Measurements from ENCODE around the gene RNF222.
A peak's percentile ranks its signal among the peaks of the same experiment; 100 is the strongest.
"Not testable (repeated sequence)": the region's sequence is repeated elsewhere in the genome, so short reads cannot be mapped to it uniquely, and the experiment has no call there.

The RNF222 gene

DNA sequence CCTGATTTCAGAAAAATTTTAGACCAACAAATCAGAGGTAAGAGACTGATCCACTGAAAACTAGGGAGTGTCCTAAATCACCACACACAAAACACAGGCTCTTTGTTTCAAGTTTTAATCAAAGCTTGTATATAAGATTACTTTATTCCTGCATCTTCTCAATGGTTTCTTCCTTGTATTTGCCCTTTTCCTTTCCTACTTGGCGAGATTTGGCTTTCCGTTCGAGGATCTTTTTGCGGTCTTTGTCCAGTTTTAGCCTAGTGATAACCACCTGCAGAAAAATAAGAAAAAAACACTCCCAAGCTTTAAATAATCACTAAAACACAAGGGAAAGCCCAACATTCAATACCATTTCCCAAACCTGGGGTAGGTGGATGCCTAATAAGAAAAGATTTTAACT, 20.2 kb downstream of the RNF222 start:
- DNase-seq, result no peak

DNA sequence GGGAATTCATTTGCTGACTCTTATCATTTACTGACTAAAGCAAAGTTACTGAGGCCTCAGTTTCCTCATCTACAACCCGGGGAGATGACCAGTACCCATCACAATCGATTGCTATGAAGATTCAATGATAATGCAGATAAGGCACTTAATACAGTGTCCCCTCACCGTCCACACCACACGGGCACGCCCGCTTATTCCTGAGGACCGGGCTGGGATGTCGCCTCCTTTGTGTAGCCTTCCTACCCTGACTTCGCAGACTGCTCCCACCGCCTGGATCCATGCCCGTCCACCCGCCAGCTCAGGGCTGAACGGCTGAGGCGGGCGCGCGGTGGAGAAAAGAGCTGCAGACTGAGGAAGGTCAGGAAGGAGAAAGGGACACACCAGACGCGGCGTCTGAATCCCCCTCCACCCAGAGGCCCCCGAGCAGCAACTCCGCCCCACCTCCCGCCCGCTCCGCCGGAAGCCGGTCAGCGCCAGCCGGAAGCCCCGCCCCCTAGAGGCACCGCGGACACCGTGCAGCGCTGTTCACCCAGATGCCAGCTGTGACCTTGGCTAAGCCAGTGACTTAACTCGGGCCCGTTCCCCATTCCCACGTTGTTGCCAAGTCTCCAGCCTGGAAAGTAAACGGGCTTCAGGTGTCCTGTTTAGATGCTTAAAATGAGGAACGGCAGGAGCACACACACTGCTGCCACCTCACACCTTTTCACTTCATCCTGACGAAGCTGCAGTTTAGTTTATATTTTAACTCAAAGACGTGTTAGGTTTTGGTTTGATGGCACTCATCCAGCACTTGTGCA, 21.2 kb downstream of the RNF222 start, which contains the start of gene KRABD2:
Gene KRABD2, minus strand, starts transcription at position 434 of the 797 bp plus-strand sequence.
- DNase-seq, result peak; percentile 91

DNA sequence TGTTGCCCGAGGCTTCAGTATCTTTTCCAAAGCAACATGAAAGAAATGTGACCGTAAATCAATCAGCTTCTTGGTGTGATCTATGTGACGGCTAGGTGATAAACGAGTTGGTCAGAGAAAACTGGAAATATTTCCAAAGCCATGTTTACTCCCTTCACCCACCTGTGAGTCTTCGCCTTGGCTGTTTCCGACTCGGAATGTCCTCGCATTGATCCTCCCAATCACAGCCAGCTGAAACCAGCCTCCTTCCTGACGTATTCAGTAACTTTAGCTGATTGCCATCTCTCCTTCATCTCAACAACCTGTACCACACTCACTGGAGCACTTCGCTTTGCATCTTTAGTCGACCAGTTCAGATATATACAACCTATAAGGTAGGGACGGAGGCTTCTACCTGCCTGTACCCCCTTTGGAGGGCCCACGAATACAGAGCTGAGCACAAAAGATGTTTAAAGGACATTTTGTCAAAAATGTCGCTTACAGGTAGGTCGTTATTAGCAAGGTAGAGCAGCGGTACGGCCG, 21.8 kb downstream of the RNF222 start:
- peak; percentile 54 for DNase-seq

DNA sequence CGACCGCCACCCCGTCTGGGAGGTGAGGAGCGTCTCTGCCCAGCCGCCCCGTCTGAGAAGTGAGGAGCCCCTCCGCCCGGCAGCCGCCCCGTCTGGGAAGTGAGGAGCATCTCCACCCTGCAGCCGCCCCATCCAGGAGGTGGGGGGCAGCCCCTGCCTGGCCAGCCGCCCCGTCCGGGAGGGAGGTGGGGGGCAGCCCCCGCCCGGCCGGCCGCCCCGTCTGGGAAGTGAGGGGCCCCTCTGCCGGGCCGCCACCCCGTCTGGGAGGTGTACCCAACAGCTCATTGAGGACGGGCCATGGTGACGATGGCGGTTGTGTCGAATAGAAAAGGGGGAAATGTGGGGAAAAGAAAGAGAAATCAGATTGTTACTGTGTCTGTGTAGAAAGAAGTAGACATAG, 23.8 kb downstream of the RNF222 start:
- not testable (repeated sequence) for DNase-seq

DNA sequence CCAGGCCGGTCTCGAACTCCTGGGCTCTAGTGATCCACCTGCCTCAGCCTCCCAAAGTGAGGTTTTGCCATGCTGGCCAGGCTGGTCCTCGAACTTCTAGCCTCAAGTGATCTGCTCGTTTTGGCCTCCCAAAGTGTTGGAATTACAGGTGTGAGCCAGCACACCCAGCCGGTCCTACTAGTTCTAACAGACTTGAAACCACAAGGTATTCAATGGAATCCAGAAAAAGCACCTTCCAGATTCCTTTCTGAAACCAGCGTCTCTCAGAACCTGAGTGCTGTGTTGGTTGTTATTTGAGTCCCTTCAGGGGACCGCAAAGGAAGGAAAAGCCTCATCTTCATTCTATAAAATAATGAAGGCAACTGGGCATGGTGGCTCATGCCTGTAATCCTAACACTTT, 25.2 kb downstream of the RNF222 start:
- DNase-seq, result no peak

DNA sequence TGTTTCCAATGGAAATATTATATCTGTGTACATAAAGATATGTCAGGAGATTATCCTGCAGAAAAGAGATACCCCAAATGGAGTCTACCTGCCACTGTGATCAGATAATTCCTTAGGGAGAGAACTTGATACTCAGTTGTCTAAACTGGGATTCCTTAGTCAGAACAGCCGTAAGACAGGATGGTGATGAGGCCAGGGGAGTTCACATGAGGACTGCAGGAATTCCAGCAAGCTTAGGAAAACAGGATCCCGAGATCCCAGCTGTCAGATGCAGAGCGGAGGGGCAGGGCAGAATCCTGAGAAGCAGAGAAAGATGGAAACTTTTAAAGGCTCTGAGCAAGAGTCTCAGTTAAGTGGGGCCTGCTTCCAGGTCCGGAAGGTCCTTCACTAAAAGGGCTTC, 25.8 kb downstream of the RNF222 start:
- DNase-seq, result no peak

DNA sequence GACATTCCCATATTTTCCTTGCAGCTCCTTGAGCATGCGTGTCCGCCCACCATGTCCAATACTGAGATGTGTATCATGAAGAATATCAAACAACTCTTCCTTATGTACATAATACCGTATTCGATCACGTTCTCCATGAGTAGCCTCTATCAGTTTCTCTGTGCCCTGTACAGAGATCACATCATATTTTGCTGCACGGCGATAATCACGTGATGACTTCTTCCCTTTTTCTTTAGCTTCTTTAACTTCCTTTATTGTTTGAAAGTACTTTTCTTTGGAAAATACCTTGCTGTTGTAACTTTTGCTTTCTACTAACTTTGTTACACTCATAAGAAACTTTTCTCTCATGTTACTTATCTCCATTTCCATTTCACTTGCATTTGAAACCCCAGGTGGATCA, 27.7 kb downstream of the RNF222 start:
- DNase-seq, result no peak

DNA sequence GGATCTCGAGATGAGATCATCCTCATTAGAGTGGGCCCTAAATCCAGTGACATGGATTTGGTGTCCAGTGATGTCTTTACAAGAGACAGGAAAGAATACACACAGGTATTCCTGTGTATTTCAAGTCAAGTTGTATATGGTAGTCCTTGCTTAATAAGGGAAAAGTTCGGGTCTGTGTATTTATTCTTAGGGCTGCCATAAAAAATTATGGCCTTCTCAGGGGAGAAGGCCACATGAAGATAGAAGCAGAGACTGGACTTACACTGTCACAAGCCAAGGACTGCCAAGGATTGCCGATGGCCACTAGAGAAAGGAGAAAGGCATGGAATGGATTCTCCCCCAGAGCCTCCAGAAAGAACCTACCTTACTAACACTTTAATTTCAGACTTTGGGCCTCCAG, 29.4 kb downstream of the RNF222 start:
- no peak for DNase-seq

DNA sequence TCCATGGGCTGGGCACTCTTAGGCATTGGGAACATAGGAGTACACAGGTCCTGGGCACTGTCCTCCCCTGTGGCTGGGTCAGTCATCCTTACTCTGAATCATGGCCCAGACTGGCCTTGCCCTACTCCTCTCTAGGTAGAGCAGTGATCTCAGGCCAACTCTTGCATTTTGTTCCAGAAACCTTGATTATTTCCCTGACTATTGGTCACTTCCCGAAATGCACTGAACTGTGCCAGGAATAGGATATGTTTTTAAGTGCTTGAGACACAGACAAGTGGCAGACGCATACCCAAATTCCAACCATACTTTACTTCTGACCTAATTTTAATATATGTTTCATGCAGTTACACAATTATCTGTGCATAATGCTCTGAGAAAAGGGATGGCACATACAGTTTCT, 31.4 kb downstream of the RNF222 start:
- DNase-seq, result no peak

DNA sequence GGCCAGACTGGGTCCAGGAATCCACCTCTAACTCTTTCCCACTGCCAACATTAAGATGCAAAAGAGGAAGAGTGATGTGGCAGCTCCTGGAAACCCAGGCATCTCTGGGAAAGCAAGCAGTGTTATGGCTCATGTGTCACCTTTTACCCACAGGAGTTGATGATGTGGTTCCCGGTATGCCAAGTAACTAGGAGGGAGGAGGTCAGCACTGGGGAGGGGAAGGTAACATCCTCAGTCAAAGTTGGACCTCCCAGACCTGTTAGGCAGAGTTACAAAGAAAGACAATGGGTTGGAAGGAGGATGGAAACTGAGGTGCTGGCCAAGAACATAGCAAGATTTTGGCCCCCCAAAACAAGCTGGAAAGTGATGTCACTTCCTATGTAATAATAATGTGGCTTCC, 32.5 kb downstream of the RNF222 start:
- DNase-seq, result no peak

DNA sequence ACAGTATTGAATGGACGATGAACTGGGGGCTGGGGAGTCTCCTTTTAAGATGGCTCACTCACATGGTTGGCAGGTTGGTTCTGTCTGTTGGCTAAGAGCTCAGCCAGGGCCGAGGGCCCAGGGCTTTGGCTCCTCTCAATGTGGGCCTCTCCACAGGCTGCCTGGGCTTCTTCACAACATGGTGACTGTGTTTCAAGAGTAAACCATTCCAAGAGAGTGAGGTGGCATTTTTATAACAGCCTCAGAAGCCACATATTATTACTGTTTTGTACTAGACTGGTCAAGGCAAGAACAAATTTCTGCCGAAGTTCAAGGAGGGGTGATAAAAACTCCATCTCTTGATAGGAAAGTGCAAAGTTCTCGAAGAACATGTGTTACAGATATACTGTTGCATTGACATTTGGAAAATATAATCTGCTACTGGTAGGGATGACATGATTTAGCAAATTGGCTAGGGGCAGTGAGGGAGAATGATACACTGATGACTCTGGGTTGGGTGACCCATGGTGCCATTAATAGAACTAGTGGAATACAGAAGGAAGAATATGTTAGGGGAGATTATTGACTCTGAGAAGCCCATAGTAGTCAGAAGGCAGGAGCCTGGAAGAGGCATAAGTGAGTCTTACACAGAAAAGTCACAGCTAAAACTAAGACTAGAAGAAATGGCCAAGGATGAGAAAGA, 34.8 kb downstream of the RNF222 start:
- no peak for DNase-seq

DNA sequence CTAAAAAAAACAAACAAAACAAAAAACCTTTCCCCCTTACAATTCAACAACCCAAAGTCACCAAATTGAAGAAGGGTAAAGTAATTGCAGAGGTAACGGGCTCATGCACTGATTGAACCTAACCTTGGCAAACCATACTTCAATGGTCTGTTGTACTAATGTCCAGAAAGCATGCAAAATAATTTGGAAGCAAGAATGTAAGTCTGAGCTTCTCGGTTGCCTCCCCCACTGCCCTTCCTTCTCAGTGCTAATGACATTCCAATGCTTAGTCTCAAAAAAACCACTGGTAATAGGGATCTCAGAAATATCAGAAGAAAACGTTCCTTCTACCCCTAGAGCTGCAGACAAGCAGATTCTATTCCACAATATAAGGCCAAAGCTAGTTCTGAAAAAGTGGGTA, 36.9 kb downstream of the RNF222 start:
- DNase-seq, result peak; percentile 11

DNA sequence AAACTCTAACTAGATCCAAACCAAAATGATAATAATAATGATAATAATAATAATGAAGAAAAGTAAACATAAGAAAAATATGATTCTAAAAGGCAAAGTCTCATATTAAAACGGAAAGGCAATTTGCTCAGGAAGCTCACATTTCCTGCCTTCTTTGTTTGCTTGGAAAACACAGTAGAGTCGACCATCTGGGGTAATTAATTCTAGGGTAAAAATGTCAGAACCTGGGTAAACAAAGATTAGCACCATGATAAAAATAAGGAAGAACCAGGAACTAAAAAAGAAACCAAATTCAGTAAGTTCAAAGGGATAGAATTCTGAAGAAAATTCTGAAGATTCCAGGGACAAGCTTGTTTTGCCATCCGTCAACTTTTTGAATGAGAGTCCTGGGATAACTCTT, 37.4 kb downstream of the RNF222 start:
- DNase-seq, result peak; percentile 67

DNA sequence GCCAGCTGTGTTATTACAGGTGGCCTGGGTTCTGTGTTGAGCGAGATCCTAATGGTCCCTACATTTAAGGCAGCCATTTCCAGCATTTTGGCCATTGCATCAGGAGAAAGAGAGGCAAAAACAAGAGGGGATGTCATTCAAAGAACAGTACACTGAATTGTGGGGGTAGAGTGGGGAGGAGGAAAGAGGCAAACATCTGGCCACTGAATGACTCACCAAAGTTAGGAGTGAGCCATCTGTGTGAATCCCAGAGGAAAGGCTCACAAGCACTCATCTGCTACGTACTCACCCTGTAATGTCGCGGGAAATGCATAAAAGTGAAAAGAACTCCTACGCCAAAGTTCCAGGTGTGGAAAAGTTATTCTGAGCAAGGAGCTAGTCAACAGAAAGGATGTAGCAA, 37.9 kb downstream of the RNF222 start:
- DNase-seq, result peak; percentile 87

DNA sequence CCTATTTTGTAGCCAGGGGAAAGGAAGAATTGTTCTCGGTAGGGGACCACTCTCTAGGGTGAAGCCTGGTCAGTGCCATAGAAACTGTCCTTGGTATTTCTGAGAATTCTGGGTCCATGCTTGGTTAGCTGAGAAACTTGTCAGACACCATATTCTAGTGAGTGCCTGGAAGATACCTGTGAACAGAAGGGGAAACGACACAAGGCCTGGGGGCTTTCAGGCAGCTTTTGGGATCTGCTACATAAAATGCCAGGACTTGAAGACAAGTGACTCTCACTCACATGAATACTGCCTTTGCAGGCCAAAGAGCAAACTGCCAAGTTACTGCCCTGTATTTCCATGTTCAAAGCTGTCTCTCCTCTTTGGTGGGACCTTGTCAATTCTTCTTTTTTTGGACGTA, 39.7 kb downstream of the RNF222 start:
- no peak for DNase-seq

DNA sequence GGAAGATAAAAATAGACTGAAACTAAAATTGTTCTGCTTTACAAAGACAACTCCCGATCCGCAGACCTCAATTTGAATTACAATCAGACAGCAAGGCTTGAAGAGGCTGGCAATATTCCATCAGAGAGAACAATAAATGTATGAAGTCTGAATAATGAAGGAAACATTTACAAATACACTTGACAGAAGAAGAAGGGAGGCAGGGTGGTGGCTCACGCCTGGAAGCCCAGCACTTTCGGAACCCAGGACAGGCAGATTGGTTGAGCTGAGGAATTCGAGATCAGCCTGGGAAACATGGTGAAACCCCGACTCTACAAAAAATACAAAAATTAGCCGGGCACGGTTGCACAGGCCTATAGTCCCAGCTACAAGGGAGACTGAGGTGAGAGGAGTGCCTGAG, 43.4 kb downstream of the RNF222 start:
- no peak for DNase-seq

DNA sequence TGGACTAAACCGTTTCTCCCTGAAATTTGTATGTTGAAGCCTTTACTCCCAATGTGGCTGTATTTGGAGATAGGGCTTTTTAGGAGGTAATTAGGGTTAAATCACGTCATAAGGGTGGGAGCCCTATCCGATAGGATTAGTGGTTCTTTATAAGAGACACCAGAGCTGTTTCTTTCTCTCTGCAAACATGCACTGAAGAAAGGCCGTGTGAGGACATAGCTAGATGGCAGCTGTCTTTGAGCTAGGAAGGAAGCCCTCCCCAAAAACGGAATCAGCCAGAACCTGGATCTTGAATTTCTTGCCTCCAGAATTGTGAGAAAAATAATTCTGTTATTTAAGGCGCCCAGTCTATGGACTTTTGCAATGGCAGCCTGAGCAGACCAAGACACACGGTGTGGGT, 43.9 kb downstream of the RNF222 start:
- no peak for DNase-seq

DNA sequence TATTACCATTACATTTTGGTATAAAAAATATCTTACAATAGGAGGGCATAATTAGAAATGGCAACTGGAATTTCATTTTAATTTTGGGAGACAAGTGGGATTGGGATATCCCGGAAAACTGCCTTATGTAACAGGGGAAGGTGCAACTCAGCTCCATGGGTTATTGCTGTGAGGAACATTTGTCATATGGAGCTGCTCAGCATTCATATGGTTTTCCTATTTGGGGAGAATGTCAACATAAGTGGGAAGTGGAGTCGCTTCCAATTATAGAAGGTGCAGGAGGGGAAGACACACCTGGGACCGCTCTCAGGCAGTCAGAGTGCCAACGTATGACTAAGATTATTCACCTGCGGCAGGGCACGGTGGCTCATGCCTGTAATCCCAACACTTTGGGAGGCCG, 47.3 kb downstream of the RNF222 start:
- peak; percentile 42 for DNase-seq

DNA sequence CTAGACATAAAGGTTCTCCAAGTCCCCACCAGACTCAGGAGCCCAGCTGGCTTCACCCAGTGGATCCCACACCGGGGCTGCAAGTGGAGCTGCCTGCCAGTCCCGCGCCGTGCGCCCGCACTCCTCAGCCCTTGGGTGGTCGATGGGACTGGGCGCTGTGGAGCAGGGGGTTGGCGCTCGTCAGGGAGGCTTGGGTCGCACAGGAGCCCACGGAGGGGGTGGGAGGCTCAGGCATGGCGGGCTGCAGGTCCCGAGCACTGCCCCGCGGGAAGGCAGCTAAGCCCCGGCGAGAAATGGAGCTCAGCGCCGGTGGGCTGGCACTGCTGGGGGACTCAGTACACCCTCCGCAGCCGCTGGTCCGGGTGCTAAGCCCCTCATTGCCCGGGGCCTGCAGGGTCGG, 50.6 kb downstream of the RNF222 start:
- not testable (repeated sequence) for DNase-seq

DNA sequence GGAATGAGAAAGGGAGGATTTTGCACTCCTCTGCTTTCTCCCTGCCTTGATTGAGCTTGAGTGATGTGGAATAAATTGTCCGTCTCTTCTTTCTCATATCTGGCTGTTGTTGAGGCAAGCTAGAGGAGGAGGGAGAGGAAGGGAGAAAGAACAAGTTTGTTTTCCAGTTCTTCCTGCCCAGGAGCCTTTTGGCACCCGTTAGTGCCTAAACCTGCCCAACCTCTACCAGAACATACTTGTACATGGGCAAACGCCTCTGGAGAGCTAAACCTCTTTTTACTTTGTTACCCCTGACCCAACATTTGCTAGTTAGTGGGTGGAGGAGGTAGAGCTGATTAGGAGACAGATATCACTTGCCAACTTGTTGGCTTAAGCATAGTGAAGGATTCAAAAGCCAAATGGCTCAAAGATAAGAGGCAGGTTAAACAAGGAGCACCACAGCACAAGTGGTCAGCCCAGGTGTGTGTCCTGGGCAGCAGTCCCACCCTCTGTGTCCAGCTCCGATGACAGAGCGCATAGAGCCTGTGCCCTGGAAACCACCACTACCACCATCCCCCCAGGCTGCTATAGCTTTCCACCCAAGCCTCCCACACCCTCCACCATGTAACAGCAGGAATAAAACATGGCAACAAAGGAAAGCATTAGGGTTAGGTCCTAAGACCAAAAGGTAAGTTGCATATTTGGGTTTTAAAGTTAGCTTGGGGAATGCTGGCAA, 51.5 kb downstream of the RNF222 start:
- DNase-seq, result no peak

DNA sequence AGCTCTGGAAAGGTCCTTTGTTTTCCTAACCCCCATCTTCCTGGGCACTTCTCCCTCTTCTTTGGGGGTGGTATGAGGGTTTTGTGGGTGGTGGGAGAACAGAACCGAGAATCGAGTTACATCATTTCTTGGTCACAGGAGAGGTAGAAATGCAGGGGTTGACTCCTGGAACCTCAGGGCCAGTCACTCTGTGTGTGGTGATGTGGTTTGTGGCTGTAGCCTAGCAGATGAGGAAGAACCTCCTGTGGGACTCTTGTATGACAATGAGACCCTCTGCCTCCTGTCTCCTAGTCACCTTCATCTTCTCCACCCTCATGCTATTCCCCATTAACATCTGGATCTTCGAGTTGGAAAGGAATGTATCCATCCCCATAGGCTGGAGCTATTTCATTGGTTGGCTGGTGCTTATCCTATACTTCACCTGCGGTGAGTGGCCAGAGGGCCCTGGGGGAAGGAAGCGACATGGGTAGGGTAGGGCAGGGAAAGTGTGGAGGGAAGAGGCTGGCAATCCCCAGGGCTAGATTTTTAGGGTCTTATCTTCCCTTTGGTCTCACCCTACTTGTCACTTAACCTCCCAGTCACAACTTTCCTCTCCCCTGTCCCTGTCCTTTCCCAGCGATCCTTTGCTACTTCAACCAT, 52.5 kb downstream of the RNF222 start:
- DNase-seq, result no peak

DNA sequence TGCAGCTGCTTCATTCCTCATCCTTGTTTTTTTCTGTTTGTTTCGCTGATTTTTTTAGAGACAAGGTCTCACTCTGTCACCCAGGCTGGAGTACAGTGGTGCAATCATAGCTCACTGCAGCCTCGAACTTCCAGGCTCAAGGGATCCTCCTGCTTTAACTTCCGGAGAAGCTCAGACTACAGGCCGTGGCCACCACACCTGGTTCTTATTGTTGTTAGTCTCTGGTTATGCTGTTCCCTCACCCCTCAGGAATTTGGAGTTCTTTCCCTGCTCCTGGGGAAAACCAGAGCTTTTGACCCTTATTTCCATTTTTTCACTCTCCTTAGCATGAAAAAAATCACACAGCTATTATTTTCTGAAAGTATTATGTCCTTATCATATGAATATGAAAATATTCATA, 56.2 kb downstream of the RNF222 start:
- DNase-seq, result no peak

Measured in NCI-H69 (cell line).